Vagina (tissue), 2 donors: ENCODE results near the gene UBTD1. TPM values are rescaled to one million over a fixed set of nuclear protein-coding genes. Genes with fewer than 3 reads are reported as not detected.

Experiments
- DNase-seq, 2 donors: peaks; one replicate each; pipeline ENCODE4 v3.0.0-alpha.2; 2017; ENCODE audit errors: extremely low spot score in 2 of 2
- H3K27ac ChIP-seq: fragments of 200-600 bp; sonication (generic); one replicate; pipeline ENCODE4 v1.5.1; 2019
- H3K27me3 ChIP-seq: fragments of 200-600 bp; sonication (generic); one replicate; pipeline ENCODE4 v1.5.1; 2019
- H3K36me3 ChIP-seq, 2 donors: fragments of 200-600 bp; sonication (generic); one replicate each; pipeline ENCODE4 v1.5.1; 2017 to 2019
- H3K4me1 ChIP-seq: fragments of 200-600 bp; sonication (generic); one replicate; pipeline ENCODE4 v1.5.1; 2019
- H3K4me3 ChIP-seq, 2 donors: fragments of 200-600 bp; sonication (generic); 1 replicate in 1 of 2; 2 replicates in 1 of 2; pipeline ENCODE4 v1.5.1; 2016 to 2019
- H3K9me3 ChIP-seq: fragments of 200-600 bp; sonication (generic); one replicate; pipeline ENCODE4 v1.5.1; 2019
- CTCF ChIP-seq, 3 experiments: fragments of 450-650 bp in 2 of 3; fragments of 200-600 bp in 1 of 3; sonication (generic) in 1 of 3; IDR thresholded peaks; one replicate each; pipeline ENCODE4 v1.5.1; 2017 to 2019; ENCODE audit warnings: antibody characterized with exemption in 3 of 3, mild to moderate bottlenecking in 2 of 3, moderate library complexity in 2 of 3
- POLR2A ChIP-seq, 2 donors: fragments of 450-650 bp; IDR thresholded peaks; one replicate each; pipeline ENCODE4 v1.6.1; 2017; ENCODE audit warnings: antibody characterized with exemption in 2 of 2, mild to moderate bottlenecking in 2 of 2, moderate library complexity in 2 of 2
- POLR2AphosphoS5 ChIP-seq, 2 donors: sonication (generic); formaldehyde crosslinking; IDR thresholded peaks; one replicate each; pipeline ENCODE4 v1.9.0; 2017; ENCODE audit warnings: antibody characterized with exemption in 2 of 2, mild to moderate bottlenecking in 2 of 2, low read depth in 1 of 2; ENCODE audit not compliant: insufficient read depth in 1 of 2
- intact Hi-C: fragments of 100-400 bp; cut with DNase I; formaldehyde crosslinking; loops from one replicate; pipeline ENCODE4 v1.15.1; 2023
- total RNA-seq: library from RNA; depleted of rRNA; stranded (reverse); fragments of >200 nt; gene quantifications from one replicate; pipeline ENCODE4 v1.2.3, GENCODE V29; 2016

The UBTD1 gene
- total RNA-seq, 1 donor from 2014 or later: 18.4 TPM

DNA sequence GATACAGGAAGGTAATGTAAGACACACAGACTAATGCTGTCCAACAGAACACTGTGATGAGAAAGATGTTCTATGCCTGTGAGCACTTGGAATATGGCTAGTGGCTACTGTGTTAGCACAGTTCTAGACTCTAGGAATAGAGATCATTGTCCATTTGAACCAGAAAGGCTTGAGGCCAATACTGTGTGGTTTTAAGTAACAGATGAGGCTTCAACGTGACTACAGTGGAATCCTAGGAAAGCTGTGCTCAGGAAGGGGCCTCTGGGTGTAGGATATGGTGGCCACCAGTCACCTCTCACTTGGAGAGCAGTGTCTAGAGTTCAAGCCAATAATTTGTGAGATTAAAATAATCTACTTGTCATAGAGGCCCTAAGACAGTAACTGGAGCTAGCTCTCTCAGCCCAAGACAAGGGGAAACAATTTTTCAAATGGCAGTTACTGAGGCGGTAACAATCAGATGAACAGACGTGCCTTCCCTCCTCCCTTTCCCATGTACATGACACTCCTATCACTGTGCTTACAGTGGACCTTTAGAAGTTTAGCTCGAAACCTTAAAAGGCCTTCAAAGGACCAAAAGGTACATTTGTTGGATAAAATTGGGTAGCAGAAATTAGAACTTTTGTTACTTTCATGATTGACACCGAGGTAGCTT, 42.6 kb upstream of the UBTD1 start:
- Histone ChIP-seq H3K27ac (no peak overlapping the region), H3K4me1 (peaks cover 9% of the 10 kb centered on the region), H3K36me3 (peaks cover 5 to 65% of the 10 kb centered on the region in 2 donors), H3K4me3 (no peak overlapping the region), H3K9me3 (no peaks in the 10 kb centered on the region), H3K27me3 (no peaks in the 10 kb centered on the region)
- intact Hi-C loops: no loop called here
- TF ChIP-seq POLR2A (IDR thresholded peaks at IDR 0.05): no peak
- TF ChIP-seq POLR2AphosphoS5 (IDR thresholded peaks at IDR 0.05; ENCODE audit: insufficient read depth in 1 of 2, low read depth in 1 of 2): no peak
- no peak for TF ChIP-seq CTCF (IDR thresholded peaks at IDR 0.05)
- no peak for DNase-seq

DNA sequence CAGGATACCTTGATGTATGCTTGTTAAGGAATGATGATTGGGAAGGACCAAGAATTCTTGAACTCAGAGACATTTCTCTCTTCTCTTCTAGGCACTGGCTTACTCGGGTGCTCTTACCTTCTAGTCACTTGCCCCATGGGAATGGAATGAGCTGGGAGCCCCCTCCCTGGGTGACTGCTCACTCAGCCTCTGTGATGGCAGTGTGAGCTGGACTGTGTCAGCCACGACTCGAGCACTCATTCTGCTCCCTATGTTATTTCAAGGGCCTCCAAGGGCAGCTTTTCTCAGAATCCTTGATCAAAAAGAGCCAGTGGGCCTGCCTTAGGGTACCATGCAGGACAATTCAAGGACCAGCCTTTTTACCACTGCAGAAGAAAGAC, 42.0 kb upstream of the UBTD1 start:
- Histone ChIP-seq H3K9me3 (no peaks in the 10 kb centered on the region), H3K27ac (no peak overlapping the region), H3K4me3 (no peak overlapping the region), H3K4me1 (peaks cover 9% of the 10 kb centered on the region), H3K36me3 (peaks cover 5 to 70% of the 10 kb centered on the region in 2 donors), H3K27me3 (no peaks in the 10 kb centered on the region)
- DNase-seq: no peak
- TF ChIP-seq POLR2AphosphoS5 (IDR thresholded peaks at IDR 0.05; ENCODE audit: insufficient read depth in 1 of 2, low read depth in 1 of 2) (no peak), CTCF (IDR thresholded peaks at IDR 0.05) (no peak), POLR2A (IDR thresholded peaks at IDR 0.05) (no peak)
- intact Hi-C loops: no loop called here

- TF ChIP-seq POLR2A (IDR thresholded peaks at IDR 0.05) (no peak), POLR2AphosphoS5 (IDR thresholded peaks at IDR 0.05; ENCODE audit: insufficient read depth in 1 of 2, low read depth in 1 of 2) (no peak), CTCF (IDR thresholded peaks at IDR 0.05) (no peak)
- Histone ChIP-seq H3K27ac (no peak overlapping the region), H3K27me3 (no peaks in the 10 kb centered on the region), H3K4me1 (peaks cover 18% of the 10 kb centered on the region), H3K9me3 (no peaks in the 10 kb centered on the region), H3K4me3 (no peak overlapping the region), H3K36me3 (peaks cover 5 to 81% of the 10 kb centered on the region in 2 donors)
- intact Hi-C loops: no loop called here
- no peak for DNase-seq
Measured at GRCh38 chr10:97459111-97459510, 39.6 kb upstream of the UBTD1 start.

GRCh38 chr10:97459933-97460332, 38.8 kb upstream of the UBTD1 start:
- Histone ChIP-seq H3K27me3 (no peaks in the 10 kb centered on the region), H3K4me3 (no peak overlapping the region), H3K9me3 (no peaks in the 10 kb centered on the region), H3K27ac (no peak overlapping the region), H3K36me3 (peaks cover 5 to 89% of the 10 kb centered on the region in 2 donors), H3K4me1 (peaks cover 20% of the 10 kb centered on the region)
- intact Hi-C loops: no loop called here
- no peak for TF ChIP-seq POLR2AphosphoS5 (IDR thresholded peaks at IDR 0.05; ENCODE audit: insufficient read depth in 1 of 2, low read depth in 1 of 2)
- TF ChIP-seq CTCF (IDR thresholded peaks at IDR 0.05): no peak
- TF ChIP-seq POLR2A (IDR thresholded peaks at IDR 0.05): no peak
- DNase-seq: no peak

- intact Hi-C loops: loop anchor here (2.0 kb wide), 1 partner anchor 90 kb away; no protein-coding TSS in a partner anchor
- Histone ChIP-seq H3K27me3 (no peaks in the 10 kb centered on the region), H3K4me1 (peaks cover 19% of the 10 kb centered on the region), H3K36me3 (peaks cover 5 to 95% of the 10 kb centered on the region in 2 donors), H3K27ac (no peak overlapping the region), H3K9me3 (no peaks in the 10 kb centered on the region), H3K4me3 (no peak overlapping the region)
- TF ChIP-seq CTCF (IDR thresholded peaks at IDR 0.05): no peak
- no peak for TF ChIP-seq POLR2A (IDR thresholded peaks at IDR 0.05)
- no peak for TF ChIP-seq POLR2AphosphoS5 (IDR thresholded peaks at IDR 0.05; ENCODE audit: insufficient read depth in 1 of 2, low read depth in 1 of 2)
- DNase-seq: no peak
Measured at GRCh38 chr10:97462309-97462708, 36.4 kb upstream of the UBTD1 start.
